ENCODE measurements around the gene ZMYM3. TPM values are rescaled to one million over a fixed set of nuclear protein-coding genes. Genes with fewer than 3 reads are reported as not detected.
"Not testable (repeated sequence)": the region's sequence is repeated elsewhere in the genome, so short reads cannot be mapped to it uniquely, and the experiment has no call there.

The ZMYM3 gene
- total RNA-seq, 1 donor = 20.3 TPM

DNA sequence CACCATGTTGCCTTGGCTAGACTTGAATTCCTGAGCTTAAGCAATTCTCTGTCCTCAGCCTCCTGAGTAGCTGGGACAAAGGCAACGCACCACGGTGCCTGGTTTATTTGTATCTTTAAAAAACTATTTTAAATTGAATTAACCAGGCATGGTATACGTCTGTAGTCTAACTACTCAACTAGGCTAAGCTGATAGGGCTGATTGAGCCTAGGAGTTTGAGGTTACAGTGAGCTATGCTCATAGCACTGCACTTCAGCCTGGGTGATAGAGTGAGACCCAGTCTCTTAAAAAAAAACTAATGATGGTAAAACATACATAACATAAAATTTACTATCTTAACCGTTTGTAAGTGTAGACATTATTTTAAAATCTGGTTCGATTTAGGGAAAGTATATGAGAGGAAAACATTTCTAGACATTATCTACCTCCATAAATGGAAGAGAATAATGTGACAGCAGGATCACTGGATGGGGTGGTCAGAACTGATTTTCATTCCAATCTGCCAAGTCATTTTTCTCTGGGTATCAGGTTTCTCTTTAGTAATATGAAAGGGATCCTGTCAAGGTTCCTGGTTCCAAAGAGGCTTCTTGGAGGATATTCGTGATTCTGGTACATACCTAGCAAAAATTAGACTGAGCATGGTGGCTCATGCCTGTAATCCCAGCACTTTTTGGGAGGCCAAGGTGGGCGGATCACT lies 38.9 kb upstream of the ZMYM3 start:
- H3K4me3 ChIP-seq (ENCODE audit: low read depth, low read length) = no peak overlapping the region
- TF ChIP-seq, protein P1, sequence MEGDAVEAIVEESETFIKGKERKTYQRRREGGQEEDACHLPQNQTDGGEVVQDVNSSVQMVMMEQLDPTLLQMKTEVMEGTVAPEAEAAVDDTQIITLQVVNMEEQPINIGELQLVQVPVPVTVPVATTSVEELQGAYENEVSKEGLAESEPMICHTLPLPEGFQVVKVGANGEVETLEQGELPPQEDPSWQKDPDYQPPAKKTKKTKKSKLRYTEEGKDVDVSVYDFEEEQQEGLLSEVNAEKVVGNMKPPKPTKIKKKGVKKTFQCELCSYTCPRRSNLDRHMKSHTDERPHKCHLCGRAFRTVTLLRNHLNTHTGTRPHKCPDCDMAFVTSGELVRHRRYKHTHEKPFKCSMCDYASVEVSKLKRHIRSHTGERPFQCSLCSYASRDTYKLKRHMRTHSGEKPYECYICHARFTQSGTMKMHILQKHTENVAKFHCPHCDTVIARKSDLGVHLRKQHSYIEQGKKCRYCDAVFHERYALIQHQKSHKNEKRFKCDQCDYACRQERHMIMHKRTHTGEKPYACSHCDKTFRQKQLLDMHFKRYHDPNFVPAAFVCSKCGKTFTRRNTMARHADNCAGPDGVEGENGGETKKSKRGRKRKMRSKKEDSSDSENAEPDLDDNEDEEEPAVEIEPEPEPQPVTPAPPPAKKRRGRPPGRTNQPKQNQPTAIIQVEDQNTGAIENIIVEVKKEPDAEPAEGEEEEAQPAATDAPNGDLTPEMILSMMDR (IDR thresholded peaks at IDR 0.05; ENCODE audit: insufficient read depth, low read length) = no peak
- DNase-seq (ENCODE audit: low read depth) = peak; percentile 21

GRCh38 chrX:71291381-71291780 lies 37.4 kb upstream of the ZMYM3 start:
- peak; percentile 64 for DNase-seq (ENCODE audit: low read depth)
- no peak overlapping the region for H3K4me3 ChIP-seq (ENCODE audit: low read depth, low read length)
- TF ChIP-seq, protein P1 (IDR thresholded peaks at IDR 0.05; ENCODE audit: insufficient read depth, low read length) = no peak

DNA sequence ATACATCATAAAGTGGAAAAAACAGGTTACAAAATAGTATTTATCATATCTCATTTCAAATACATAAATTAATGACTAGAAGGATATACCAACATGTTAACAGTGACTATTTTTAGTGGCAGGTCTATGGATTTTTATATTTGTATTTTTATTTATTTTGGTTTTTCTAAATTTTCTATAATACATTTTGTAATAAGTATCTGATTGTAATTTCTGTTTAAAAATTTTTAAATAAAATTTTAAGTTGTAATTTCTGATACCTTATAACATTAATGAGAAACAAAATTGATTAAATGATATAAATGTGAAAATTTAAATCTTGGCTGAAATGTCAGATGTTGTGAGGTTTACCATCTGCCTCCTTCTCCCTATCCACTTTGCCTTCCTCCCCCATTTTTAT lies 32.0 kb upstream of the ZMYM3 start:
- TF ChIP-seq, protein P1 (IDR thresholded peaks at IDR 0.05; ENCODE audit: insufficient read depth, low read length) = no peak
- H3K4me3 ChIP-seq (ENCODE audit: low read depth, low read length) = peak overlapping the region; percentile 75
- no peak for DNase-seq (ENCODE audit: low read depth)

DNA sequence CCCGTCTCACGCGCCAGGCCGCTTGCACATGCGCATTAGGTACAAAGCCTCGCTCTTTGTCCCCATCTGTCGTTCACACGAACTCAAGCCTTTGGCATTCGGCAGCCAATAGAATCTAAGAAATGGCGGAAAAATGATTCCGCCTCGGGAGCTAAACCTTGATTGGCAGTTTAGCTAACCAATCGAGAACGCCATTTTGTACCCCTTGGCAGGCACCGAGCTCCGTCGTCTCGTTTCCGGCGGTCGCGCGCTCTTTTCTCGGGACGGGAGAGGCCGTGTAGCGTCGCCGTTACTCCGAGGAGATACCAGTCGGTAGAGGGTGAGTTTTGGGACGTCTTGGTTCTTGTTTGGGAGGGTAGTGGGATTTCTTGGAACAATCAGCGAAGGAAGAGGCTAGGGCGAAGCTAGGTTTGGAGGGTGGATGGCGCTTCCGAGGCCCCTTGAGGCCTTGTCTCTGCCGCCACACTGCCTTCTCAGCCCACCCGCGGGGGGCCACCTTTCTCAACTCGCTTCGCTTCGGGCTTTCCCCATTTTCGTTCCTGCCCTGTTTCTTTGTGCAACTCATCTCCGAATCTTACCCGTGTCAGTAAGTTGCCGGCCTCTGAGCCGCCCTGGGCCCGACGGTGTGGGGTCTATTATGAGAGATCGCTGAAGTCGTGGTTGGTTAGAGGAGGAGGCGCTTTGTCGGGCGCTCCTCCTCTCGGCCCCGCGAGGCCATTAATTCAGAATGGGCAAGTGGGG lies 29.6 kb upstream of the ZMYM3 start, which contains the start of gene NONO:
Gene NONO, plus strand, starts transcription at position 233 of the 741 bp plus-strand sequence. CDS start 7,003 bp downstream, outside the sequence.
- DNase-seq (ENCODE audit: low read depth) = peak; percentile 99
- peak within 1 kb of the TSS; percentile 75 for H3K4me3 ChIP-seq (ENCODE audit: low read depth, low read length)
- TF ChIP-seq, protein P1 (IDR thresholded peaks at IDR 0.05; ENCODE audit: insufficient read depth, low read length) = peak; percentile 21

- DNase-seq (ENCODE audit: low read depth) = no peak
- H3K4me3 ChIP-seq (ENCODE audit: low read depth, low read length) = peak overlapping the region; percentile 62
- TF ChIP-seq, protein P1 (IDR thresholded peaks at IDR 0.05; ENCODE audit: insufficient read depth, low read length) = no peak
Measured at GRCh38 chrX:71282514-71283402, 28.8 kb upstream of the ZMYM3 start.

DNA sequence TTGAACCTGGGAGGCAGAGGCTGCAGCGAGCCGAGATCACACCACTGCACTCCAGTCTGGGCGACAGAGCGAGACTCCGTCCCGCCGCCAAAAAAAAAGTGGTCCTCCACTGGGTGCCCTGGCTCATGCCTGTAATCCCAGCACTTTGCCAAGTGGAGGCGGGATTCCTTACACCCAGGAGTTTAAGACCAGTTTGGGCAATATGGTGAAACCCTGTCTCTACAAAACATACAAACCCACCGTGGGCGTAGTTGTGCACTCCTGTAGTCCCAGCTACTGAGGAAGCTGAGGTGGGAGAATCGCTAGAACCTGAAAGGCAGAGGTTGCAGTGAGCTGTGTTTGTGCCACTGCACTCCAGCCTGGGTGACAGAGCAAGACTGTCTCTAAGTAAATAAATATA lies 27.4 kb upstream of the ZMYM3 start:
- H3K4me3 ChIP-seq (ENCODE audit: low read depth, low read length); DNase-seq (ENCODE audit: low read depth): not testable (repeated sequence)

DNA sequence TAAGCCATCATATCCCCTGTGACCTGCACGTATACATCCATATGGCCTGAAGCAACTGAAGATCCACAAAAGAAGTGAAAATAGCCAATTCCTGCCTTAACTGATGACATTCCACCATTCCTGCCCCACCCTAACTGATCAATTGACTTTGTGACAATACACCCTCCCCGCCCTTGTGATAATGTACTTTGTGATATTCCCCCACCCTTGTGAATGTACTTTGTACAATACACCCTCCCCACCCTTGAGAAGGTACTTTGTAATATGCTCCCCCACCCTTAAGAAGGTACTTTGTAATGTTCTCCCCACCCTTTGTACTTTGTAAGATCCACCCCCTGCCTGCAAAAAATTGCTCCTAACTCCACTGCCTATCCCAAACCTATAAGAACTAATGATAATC lies 18.4 kb upstream of the ZMYM3 start:
- H3K4me3 ChIP-seq (ENCODE audit: low read depth, low read length); DNase-seq (ENCODE audit: low read depth): not testable (repeated sequence)
